Endodermal cell (in vitro differentiated cells): ENCODE data around the gene DENND4B. TPM values are rescaled to one million over a fixed set of nuclear protein-coding genes. Genes with fewer than 3 reads are reported as not detected.

Source experiments
- DNase-seq: peaks from one replicate; pipeline ENCODE4 v3.0.0-alpha.2; 2017
- H3K27ac ChIP-seq: 2 replicates; pipeline ENCODE4 v1.5.1; 2013; ENCODE audit warnings: mild to moderate bottlenecking, low read depth, low read length, moderate library complexity
- H3K27me3 ChIP-seq: 2 replicates; pipeline ENCODE4 v1.6.1; 2013; ENCODE audit warnings: mild to moderate bottlenecking, low read length, moderate library complexity; ENCODE audit not compliant: insufficient read depth, control insufficient read depth, poor library complexity, severe bottlenecking
- H3K36me3 ChIP-seq: 2 replicates; pipeline ENCODE4 v1.7.0; 2013; ENCODE audit warnings: mild to moderate bottlenecking, low read length, moderate library complexity; ENCODE audit not compliant: control insufficient read depth, insufficient read depth
- H3K4me1 ChIP-seq: one replicate; pipeline ENCODE4 v1.7.0; 2013; ENCODE audit warnings: low read length; ENCODE audit not compliant: control insufficient read depth, insufficient read depth
- H3K4me3 ChIP-seq: 2 replicates; pipeline ENCODE4 v1.5.1; 2013; ENCODE audit warnings: mild to moderate bottlenecking, low read length, moderate library complexity
- H3K9ac ChIP-seq: 2 replicates; pipeline ENCODE4 v1.6.1; 2013; ENCODE audit warnings: mild to moderate bottlenecking, low read length, moderate library complexity; ENCODE audit not compliant: poor library complexity, severe bottlenecking; ENCODE audit errors: extremely low read depth
- H3K9me3 ChIP-seq: 2 replicates; pipeline ENCODE4 v1.6.1; 2013; ENCODE audit warnings: mild to moderate bottlenecking, low read length, moderate library complexity; ENCODE audit not compliant: control insufficient read depth
- H3K27ac Mint-ChIP-seq: 2 replicates; pipeline ENCODE4 v1.8.0; 2020; ENCODE audit warnings: mixed read lengths
- H3K27me3 Mint-ChIP-seq: 2 replicates; pipeline ENCODE4 v1.8.0; 2021; ENCODE audit warnings: mild to moderate bottlenecking, mixed read lengths; ENCODE audit not compliant: insufficient read depth
- H3K36me3 Mint-ChIP-seq: 2 replicates; pipeline ENCODE4 v1.8.0; 2020; ENCODE audit warnings: low read depth, mixed read lengths
- H3K4me1 Mint-ChIP-seq: 2 replicates; pipeline ENCODE4 v1.8.0; 2020; ENCODE audit warnings: mixed read lengths
- H3K4me3 Mint-ChIP-seq: 2 replicates; pipeline ENCODE4 v1.8.0; 2020; ENCODE audit warnings: mild to moderate bottlenecking, moderate library complexity, mixed read lengths
- H3K9me3 Mint-ChIP-seq: 2 replicates; pipeline ENCODE4 v1.8.0; 2020; ENCODE audit warnings: mild to moderate bottlenecking, mixed read lengths
- WGBS, 2 experiments: methylation state at CpG; one replicate each; pipeline versions ENCODE4 v1.1.5 to v1.1.7; 2013; ENCODE audit warnings: missing lambda C conversion rate in 2 of 2, mixed read lengths in 1 of 2; ENCODE audit not compliant: insufficient coverage in 1 of 2, insufficient read length in 1 of 2; 5-methylcytosine and 5-hydroxymethylcytosine counted together
- total RNA-seq, 2 donors: library from RNA; stranded (reverse); fragmentation: NEBNext Ultra II Directional in 1 of 2; extraction: Animal tissue kit (Norgen Biotek cat#: 25700) in 1 of 2; gene quantifications; 2 replicates in 1 of 2; 3 replicates in 1 of 2; pipeline ENCODE4 v1.2.1, GENCODE V29; 2021
- TF ChIP-seq, protein P1 (sequence below): fragments of 200-600 bp; sonication (generic); conservative IDR thresholded peaks from 2 replicates; pipeline ENCODE4 v1.5.0; 2021; ENCODE audit warnings: antibody characterized with exemption, mild to moderate bottlenecking

The DENND4B gene
- total RNA-seq, 2 donors from 2014 or later, result 89.5 to 115 TPM

DNA sequence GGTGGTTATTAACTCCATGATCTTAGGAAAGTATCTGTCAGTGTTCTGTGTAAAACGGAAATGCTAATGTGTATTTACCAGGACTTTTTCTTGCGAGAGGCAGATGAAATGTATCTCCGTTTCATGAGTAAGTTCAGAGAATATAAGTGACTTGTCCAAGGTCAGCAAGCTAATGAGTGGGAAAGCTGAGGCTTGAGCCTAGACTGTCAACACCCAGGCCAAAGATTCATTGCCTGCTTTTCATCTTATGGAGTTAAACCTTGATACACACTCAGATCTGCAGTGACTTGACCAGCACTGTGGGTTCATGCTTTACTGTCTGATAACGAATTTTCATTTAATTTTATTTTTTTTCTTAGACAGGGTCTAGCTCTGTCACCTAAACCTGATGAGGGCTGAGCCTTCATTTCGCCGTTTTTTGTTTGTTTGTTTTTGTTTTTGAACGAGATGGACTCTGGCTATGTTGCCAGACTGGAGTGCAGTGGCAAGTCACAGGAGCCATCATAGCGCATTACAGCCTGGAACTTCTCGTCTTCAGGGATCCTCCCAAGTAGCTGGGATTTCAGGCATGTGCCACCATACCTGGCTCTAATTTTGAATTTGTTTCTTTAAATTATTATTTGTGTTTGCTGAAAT lies 31.9 kb upstream of the DENND4B start:
- Histone ChIP-seq H3K4me3 (peak overlapping the region; percentile 100), H3K9ac (peak overlapping the region; percentile 89), H3K27ac (no peak overlapping the region), H3K9me3 (no peaks in the 10 kb centered on the region), H3K36me3 (peaks cover 48% of the 10 kb centered on the region), H3K4me1 (no peaks in the 10 kb centered on the region), H3K27me3 (no peaks in the 10 kb centered on the region)
- no peaks in the 10 kb centered on the region for H3K27me3 Mint-ChIP-seq
- H3K36me3 Mint-ChIP-seq, result peaks cover 45% of the 10 kb centered on the region
- H3K4me1 Mint-ChIP-seq, result peaks cover 16% of the 10 kb centered on the region
- peak overlapping the region; percentile 93 for H3K27ac Mint-ChIP-seq
- H3K9me3 Mint-ChIP-seq, result no peaks in the 10 kb centered on the region
- DNase-seq, result no peak
- TF ChIP-seq, protein P1, sequence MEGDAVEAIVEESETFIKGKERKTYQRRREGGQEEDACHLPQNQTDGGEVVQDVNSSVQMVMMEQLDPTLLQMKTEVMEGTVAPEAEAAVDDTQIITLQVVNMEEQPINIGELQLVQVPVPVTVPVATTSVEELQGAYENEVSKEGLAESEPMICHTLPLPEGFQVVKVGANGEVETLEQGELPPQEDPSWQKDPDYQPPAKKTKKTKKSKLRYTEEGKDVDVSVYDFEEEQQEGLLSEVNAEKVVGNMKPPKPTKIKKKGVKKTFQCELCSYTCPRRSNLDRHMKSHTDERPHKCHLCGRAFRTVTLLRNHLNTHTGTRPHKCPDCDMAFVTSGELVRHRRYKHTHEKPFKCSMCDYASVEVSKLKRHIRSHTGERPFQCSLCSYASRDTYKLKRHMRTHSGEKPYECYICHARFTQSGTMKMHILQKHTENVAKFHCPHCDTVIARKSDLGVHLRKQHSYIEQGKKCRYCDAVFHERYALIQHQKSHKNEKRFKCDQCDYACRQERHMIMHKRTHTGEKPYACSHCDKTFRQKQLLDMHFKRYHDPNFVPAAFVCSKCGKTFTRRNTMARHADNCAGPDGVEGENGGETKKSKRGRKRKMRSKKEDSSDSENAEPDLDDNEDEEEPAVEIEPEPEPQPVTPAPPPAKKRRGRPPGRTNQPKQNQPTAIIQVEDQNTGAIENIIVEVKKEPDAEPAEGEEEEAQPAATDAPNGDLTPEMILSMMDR, result no peak
- H3K4me3 Mint-ChIP-seq, result peak overlapping the region; percentile 87
- 85 to 89% methylated on average over 8 to 9 of the region's 9 CpGs for WGBS, 2 experiments

DNA sequence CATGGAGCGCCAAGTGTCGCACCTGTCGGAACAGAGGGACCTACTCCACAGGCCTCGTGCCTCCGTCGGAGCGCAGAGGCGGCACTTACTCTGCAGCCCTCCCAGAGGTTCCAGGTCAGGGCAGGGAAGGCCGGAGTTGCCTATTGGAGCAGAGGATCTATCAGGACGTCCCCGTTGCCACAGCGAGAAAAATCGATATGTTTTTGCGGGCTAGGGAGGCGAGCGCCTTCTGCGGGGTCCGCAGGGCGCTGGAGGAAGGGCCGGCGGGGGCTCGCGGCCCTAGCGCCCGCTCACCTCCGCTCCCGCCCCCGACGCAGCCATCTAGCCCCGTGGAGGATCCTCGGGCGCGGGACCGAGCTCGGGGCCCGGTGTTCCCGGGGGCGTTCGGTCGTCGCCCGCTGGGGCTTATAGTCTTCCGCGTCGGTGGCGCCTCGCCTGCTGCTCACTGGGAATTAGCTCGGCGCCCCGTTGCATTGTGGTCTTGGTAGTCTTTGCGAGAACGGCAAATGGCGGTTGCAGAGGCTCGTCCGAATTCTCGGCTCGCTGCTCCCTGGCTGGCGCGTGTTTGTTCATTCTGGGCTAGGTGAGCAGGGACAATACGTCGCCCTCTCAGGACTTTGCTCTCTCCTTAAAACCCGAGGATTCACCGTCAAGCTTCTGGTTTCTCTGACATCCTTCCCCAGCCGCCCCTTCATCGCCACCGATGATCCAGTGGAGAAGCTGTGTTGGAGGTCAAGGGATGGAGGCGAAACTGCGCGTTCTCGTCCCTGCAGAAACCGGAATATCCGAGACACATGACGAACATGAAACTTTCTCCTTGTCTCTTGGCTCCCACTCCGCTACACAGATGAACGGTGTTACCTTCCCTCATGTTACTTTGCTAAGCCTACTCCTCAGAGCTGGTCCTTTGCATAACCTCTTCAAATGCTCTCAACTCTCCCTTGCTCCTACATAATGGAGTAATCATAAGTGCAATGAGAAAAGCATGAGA lies 31.0 kb upstream of the DENND4B start, which contains the start of gene JTB:
Gene JTB (minus strand): TSS at position 425 of the 991 bp plus-strand sequence. CDS start 422 bp downstream, at position 3.
- Mint-ChIP-seq H3K36me3 (peaks cover 40% of the 10 kb centered on the region), H3K9me3 (no peaks in the 10 kb centered on the region), H3K27ac (peak within 1 kb of the TSS; percentile 94), H3K4me1 (peaks cover 16% of the 10 kb centered on the region), H3K27me3 (no peaks in the 10 kb centered on the region), H3K4me3 (peak within 1 kb of the TSS; percentile 87)
- no peaks in the 10 kb centered on the region for H3K4me1 ChIP-seq
- H3K36me3 ChIP-seq, result peaks cover 46% of the 10 kb centered on the region
- TF ChIP-seq, protein P1, result no peak
- peak within 1 kb of the TSS; percentile 100 for H3K4me3 ChIP-seq
- 1 to 2% methylated on average over 47 to 75 of the region's 75 CpGs for WGBS, 2 experiments
- no peaks in the 10 kb centered on the region for H3K9me3 ChIP-seq
- peak within 1 kb of the TSS; percentile 53 for H3K27ac ChIP-seq
- DNase-seq, result peak; percentile 95
- H3K27me3 ChIP-seq, result no peaks in the 10 kb centered on the region
- H3K9ac ChIP-seq, result peak within 1 kb of the TSS; percentile 89

- Mint-ChIP-seq H3K36me3 (peaks cover 34% of the 10 kb centered on the region), H3K27ac (peak overlapping the region; percentile 94), H3K4me1 (peaks cover 16% of the 10 kb centered on the region), H3K27me3 (no peaks in the 10 kb centered on the region), H3K4me3 (peak overlapping the region; percentile 87), H3K9me3 (no peaks in the 10 kb centered on the region)
- Histone ChIP-seq H3K27me3 (no peaks in the 10 kb centered on the region), H3K36me3 (peaks cover 46% of the 10 kb centered on the region), H3K4me1 (no peaks in the 10 kb centered on the region), H3K9ac (peak overlapping the region; percentile 89), H3K27ac (no peak overlapping the region), H3K4me3 (peak overlapping the region; percentile 100), H3K9me3 (no peaks in the 10 kb centered on the region)
- TF ChIP-seq, protein P1, result no peak
- 0 to 3% methylated on average over 2 to 16 of the region's 16 CpGs for WGBS, 2 experiments
- no peak for DNase-seq
Observed at GRCh38 chr1:153976819-153977249, 30.3 kb upstream of the DENND4B start.
